Keratinocyte (primary cell): ENCODE data around the gene EIF1AD. TPM values are rescaled to one million over a fixed set of nuclear protein-coding genes. Genes with fewer than 3 reads are reported as not detected.

Source experiments
- DNase-seq: peaks from one replicate; pipeline ENCODE4 v3.0.0-alpha.2; 2011; ENCODE audit warnings: low read depth, missing footprints, low spot score
- FAIRE-seq: peaks from 2 replicates; lab custom pipeline; 2011; peaks lifted over from hg19 to GRCh38; lab: Jason Lieb, UNC
- H2AFZ ChIP-seq: 2 replicates; pipeline ENCODE4 v1.6.0; 2012; ENCODE audit warnings: low read length, control low read depth, inconsistent platforms; ENCODE audit not compliant: control insufficient read depth
- H3K27ac ChIP-seq: 2 replicates; pipeline ENCODE4 v1.5.1; 2011; ENCODE audit warnings: low read length; ENCODE audit not compliant: control insufficient read depth, insufficient read depth
- H3K27me3 ChIP-seq: 3 replicates; pipeline ENCODE4 v1.6.0; 2011; ENCODE audit warnings: low read length; ENCODE audit not compliant: control insufficient read depth, insufficient read depth; ENCODE audit errors: extremely low read depth
- H3K36me3 ChIP-seq, 2 experiments: 2 replicates in 1 of 2; 3 replicates in 1 of 2; pipeline ENCODE4 v1.5.1; 2011; ENCODE audit warnings: low read length in 2 of 2, mild to moderate bottlenecking in 1 of 2; ENCODE audit not compliant: control insufficient read depth in 2 of 2, insufficient read depth in 2 of 2; ENCODE audit errors: extremely low read depth in 1 of 2
- H3K4me1 ChIP-seq: 3 replicates; pipeline ENCODE4 v1.5.1; 2011; ENCODE audit warnings: low read length; ENCODE audit not compliant: control insufficient read depth, insufficient read depth; ENCODE audit errors: extremely low read depth
- H3K4me2 ChIP-seq: 3 replicates; pipeline ENCODE4 v1.6.0; 2011; ENCODE audit warnings: low read depth, low read length; ENCODE audit not compliant: control insufficient read depth, insufficient read depth; ENCODE audit errors: extremely low read depth
- H3K4me3 ChIP-seq, 3 experiments: fragments of 200-600 bp in 1 of 3; sonication (generic) in 1 of 3; 2 replicates in 2 of 3; 3 replicates in 1 of 3; pipeline ENCODE4 v1.5.1; 2011 to 2016; ENCODE audit warnings: low read length in 3 of 3, mild to moderate bottlenecking in 3 of 3, control low read depth in 2 of 3, inconsistent platforms in 1 of 3, low read depth in 1 of 3, mixed read lengths in 1 of 3, mixed run types in 1 of 3, moderate library complexity in 1 of 3; ENCODE audit not compliant: control insufficient read depth in 2 of 3, insufficient read depth in 2 of 3; ENCODE audit errors: extremely low read depth in 1 of 3
- H3K79me2 ChIP-seq: 2 replicates; pipeline ENCODE4 v1.6.0; 2012; ENCODE audit warnings: low read length; ENCODE audit not compliant: control insufficient read depth, insufficient read depth
- H3K9ac ChIP-seq: 3 replicates; pipeline ENCODE4 v1.6.0; 2011; ENCODE audit warnings: low read length; ENCODE audit not compliant: control insufficient read depth, insufficient read depth; ENCODE audit errors: extremely low read depth
- H3K9me1 ChIP-seq: 3 replicates; pipeline ENCODE4 v1.6.0; 2011; ENCODE audit warnings: low read length; ENCODE audit not compliant: control insufficient read depth, insufficient read depth; ENCODE audit errors: extremely low read depth
- H3K9me3 ChIP-seq: 2 replicates; pipeline ENCODE4 v1.5.1; 2012; ENCODE audit warnings: low read depth, low read length; ENCODE audit not compliant: control insufficient read depth
- H4K20me1 ChIP-seq: 3 replicates; pipeline ENCODE4 v1.6.0; 2011; ENCODE audit warnings: low read length; ENCODE audit not compliant: control insufficient read depth, insufficient read depth; ENCODE audit errors: extremely low read depth
- EZH2 ChIP-seq: IDR thresholded peaks from one replicate; pipeline ENCODE4 v1.6.1; 2012; ENCODE audit warnings: inconsistent platforms, mild to moderate bottlenecking, low read length, moderate library complexity
- dilution Hi-C: fragments of 300-500 bp; cut with MboI; formaldehyde crosslinking; loops from one replicate; pipeline ENCODE4 v1.7.0; 2020; ENCODE audit warnings: low sequenced_read_pairs; ENCODE audit not compliant: extremely low pct_ligation_motif_present
- polyA plus RNA-seq, 5 experiments: library from polyadenylated mRNA; depleted of rRNA in 3 of 5; stranded (reverse) in 3 of 5; stranded (forward) in 1 of 5; unstranded in 1 of 5; fragments of >200 nt; gene quantifications; 1 replicate in 1 of 5; 2 replicates in 3 of 5; 3 replicates in 1 of 5; pipeline versions ENCODE4 v1.2.1 to v1.2.3, GENCODE V29; 2011 to 2012; ENCODE audit warnings: missing spikeins in 2 of 5, low read depth in 1 of 5, low replicate concordance in 1 of 5
- TF ChIP-seq, protein P1 (sequence below), 3 experiments: IDR thresholded peaks in 1 of 3; conservative IDR thresholded peaks in 1 of 3; optimal IDR thresholded peaks in 1 of 3; 2 replicates in 2 of 3; 3 replicates in 1 of 3; pipeline versions ENCODE3 to v1.5.1; 2011; ENCODE audit warnings: low read length in 3 of 3, mild to moderate bottlenecking in 3 of 3, moderate library complexity in 2 of 3, control low read depth in 1 of 3, inconsistent platforms in 1 of 3; ENCODE audit not compliant: insufficient read depth in 2 of 3; ENCODE audit errors: extremely low read depth in 1 of 3

EIF1AD gene
- polyA plus RNA-seq, 1 donor (not counting 4 experiments of a cell fraction or from before 2014, with no cell fraction given) = 29.6 TPM

DNA sequence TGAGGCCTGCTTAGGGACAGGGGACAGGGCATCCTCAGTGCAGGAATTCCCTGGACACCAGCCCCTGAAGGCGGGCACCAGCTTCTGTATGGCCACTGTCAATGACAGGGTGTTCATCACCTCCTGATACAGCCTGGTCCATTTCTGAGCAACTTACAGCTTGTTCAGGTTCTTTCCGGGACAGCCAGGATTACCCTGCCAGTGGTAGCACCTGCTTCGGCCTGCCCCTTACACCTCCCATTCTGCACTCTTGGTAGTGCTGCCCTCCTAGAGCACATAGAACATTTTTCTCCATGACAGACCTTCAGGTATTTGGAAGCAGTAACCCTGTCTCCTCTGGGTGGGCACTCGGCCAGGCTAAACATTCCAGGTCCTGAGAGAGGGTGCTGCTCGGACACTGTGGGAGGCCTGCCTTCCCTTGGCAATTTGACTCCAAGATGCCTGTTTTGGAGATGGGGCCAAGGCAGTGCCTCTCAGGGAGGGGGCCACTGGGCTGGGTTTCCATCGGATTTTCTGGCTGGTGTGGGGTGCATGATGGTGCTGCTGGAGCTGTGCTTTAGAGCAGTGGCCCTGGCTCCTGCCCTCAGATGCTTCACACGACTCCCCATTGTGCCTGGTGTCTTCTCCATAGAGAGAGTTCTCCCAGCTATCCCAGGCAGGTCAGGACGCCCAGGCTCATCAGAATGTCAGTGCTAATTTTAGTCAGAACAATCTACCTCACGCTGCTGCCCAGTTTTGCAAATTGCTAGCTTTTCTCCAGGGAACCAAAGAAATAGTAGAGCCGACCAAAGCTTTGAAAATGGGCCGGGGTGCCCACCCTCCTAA, 45.8 kb upstream of the EIF1AD start:
- Histone ChIP-seq H3K4me3 (no peak overlapping the region), H3K4me2 (no peak overlapping the region), H3K36me3 (no peaks in the 10 kb centered on the region), H3K27me3 (peaks cover 11% of the 10 kb centered on the region), H2AFZ (no peak overlapping the region), H3K9me3 (no peaks in the 10 kb centered on the region), H3K9me1 (no peaks in the 10 kb centered on the region), H3K9ac (no peak overlapping the region), H4K20me1 (no peaks in the 10 kb centered on the region), H3K27ac (no peak overlapping the region), H3K79me2 (peaks cover 6% of the 10 kb centered on the region), H3K4me1 (peaks cover 11% of the 10 kb centered on the region)
- DNase-seq (no peak), FAIRE-seq (no peak)
- TF ChIP-seq EZH2 = no peak
- TF ChIP-seq, protein P1, sequence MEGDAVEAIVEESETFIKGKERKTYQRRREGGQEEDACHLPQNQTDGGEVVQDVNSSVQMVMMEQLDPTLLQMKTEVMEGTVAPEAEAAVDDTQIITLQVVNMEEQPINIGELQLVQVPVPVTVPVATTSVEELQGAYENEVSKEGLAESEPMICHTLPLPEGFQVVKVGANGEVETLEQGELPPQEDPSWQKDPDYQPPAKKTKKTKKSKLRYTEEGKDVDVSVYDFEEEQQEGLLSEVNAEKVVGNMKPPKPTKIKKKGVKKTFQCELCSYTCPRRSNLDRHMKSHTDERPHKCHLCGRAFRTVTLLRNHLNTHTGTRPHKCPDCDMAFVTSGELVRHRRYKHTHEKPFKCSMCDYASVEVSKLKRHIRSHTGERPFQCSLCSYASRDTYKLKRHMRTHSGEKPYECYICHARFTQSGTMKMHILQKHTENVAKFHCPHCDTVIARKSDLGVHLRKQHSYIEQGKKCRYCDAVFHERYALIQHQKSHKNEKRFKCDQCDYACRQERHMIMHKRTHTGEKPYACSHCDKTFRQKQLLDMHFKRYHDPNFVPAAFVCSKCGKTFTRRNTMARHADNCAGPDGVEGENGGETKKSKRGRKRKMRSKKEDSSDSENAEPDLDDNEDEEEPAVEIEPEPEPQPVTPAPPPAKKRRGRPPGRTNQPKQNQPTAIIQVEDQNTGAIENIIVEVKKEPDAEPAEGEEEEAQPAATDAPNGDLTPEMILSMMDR (optimal IDR thresholded peaks at IDR 0.05 in 1 of 3, IDR thresholded peaks at IDR 0.05 in 1 of 3, conservative IDR thresholded peaks at IDR 0.05 in 1 of 3; ENCODE audit: extremely low read depth in 1 of 3, insufficient read depth in 2 of 3, low read length in 3 of 3) = no peak
- dilution Hi-C loops = no loop called here

DNA sequence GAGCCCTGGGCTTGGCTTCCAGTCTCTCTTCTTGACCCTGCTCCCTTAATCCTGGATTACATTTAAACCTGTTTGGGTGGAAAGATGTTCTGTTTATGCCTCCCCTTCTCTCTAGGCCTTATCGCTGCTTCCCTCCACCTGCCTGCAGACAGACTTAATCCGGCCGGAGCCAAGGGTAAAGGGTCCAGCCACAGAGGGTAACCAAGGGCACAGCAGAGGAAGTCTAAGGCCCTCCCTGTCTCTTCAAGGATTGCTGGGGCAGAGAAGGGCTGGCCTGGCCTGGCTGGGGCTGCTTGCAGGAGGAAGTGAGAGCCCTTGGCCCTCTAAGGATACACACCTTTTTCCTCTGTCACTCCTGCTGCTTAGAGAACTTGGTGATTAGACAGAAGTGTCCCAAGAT, 44.9 kb upstream of the EIF1AD start:
- dilution Hi-C loops = no loop called here
- Histone ChIP-seq H3K27me3 (peaks cover 11% of the 10 kb centered on the region), H4K20me1 (no peaks in the 10 kb centered on the region), H3K4me2 (no peak overlapping the region), H3K4me1 (peaks cover 11% of the 10 kb centered on the region), H3K9ac (no peak overlapping the region), H3K79me2 (no peaks in the 10 kb centered on the region), H3K27ac (no peak overlapping the region), H2AFZ (no peak overlapping the region), H3K9me3 (no peaks in the 10 kb centered on the region), H3K4me3 (no peak overlapping the region), H3K36me3 (no peaks in the 10 kb centered on the region), H3K9me1 (no peaks in the 10 kb centered on the region)
- FAIRE-seq (no peak), DNase-seq (no peak)
- TF ChIP-seq EZH2 = no peak
- TF ChIP-seq, protein P1 (optimal IDR thresholded peaks at IDR 0.05 in 1 of 3, IDR thresholded peaks at IDR 0.05 in 1 of 3, conservative IDR thresholded peaks at IDR 0.05 in 1 of 3; ENCODE audit: extremely low read depth in 1 of 3, insufficient read depth in 2 of 3, low read length in 3 of 3) = no peak
